NT2/D1 (cell line): ENCODE data around the gene GPSM1.
A peak's percentile ranks its signal among the peaks of the same experiment; 100 is the strongest.

Source experiments
- DNase-seq: peaks from one replicate; pipeline ENCODE4 v3.0.0-alpha.2; 2011; ENCODE audit warnings: low read depth, low spot score
- H3K27me3 ChIP-seq: 2 replicates; pipeline ENCODE4 v1.6.0; 2011; ENCODE audit warnings: mild to moderate bottlenecking; ENCODE audit not compliant: insufficient read length, insufficient read depth
- H3K36me3 ChIP-seq: 2 replicates; pipeline ENCODE4 v1.6.1; 2011; ENCODE audit warnings: mild to moderate bottlenecking, low read length, mixed read lengths; ENCODE audit not compliant: insufficient read depth, insufficient read length
- H3K4me1 ChIP-seq: 2 replicates; pipeline ENCODE4 v1.5.1; 2011; ENCODE audit not compliant: insufficient read depth, insufficient read length
- H3K4me3 ChIP-seq: 2 replicates; pipeline ENCODE4 v1.5.1; 2011; ENCODE audit warnings: low read depth; ENCODE audit not compliant: insufficient read length
- H3K9ac ChIP-seq: 2 replicates; pipeline ENCODE4 v1.6.0; 2011; ENCODE audit warnings: low read depth; ENCODE audit not compliant: insufficient read length
- H3K9me3 ChIP-seq: 2 replicates; pipeline ENCODE4 v1.5.1; 2011; ENCODE audit warnings: mild to moderate bottlenecking, low read length; ENCODE audit not compliant: insufficient read depth
- SUZ12 ChIP-seq: IDR thresholded peaks from 2 replicates; pipeline ENCODE4 v1.6.1; 2011; ENCODE audit not compliant: insufficient read length, insufficient read depth; ENCODE audit errors: extremely low read depth
- YY1 ChIP-seq: IDR thresholded peaks from 2 replicates; pipeline ENCODE4 v1.6.1; 2011; ENCODE audit not compliant: insufficient read length, insufficient read depth
- ZNF274 ChIP-seq: IDR thresholded peaks from 2 replicates; pipeline ENCODE4 v1.6.1; 2011; ENCODE audit warnings: mild to moderate bottlenecking, low read depth, low read length

GPSM1 gene

DNA sequence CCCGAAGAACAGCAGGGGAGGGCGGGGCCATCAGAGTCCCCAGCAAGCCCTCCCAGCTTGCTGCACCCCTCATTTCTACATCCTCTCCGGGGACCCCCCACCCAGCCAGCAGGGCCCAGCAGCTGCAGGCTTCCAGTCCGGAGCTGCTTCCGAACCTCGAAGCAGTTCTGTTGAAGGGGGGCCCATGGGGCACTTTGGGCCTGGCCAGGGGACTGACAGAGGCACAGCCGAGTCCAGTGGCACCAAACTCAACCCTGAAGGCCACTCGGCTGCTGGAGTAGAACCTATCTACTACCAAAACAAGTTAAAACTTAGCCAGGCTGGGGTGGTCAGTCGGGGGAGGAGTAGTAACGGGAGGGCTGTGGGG is 15.3 kb upstream of the GPSM1 start:
- peaks cover 12% of the 10 kb centered on the region for H3K4me1 ChIP-seq
- H3K9me3 ChIP-seq, result peaks cover 21% of the 10 kb centered on the region
- no peak overlapping the region for H3K9ac ChIP-seq
- no peak for TF ChIP-seq ZNF274
- no peak for TF ChIP-seq YY1
- TF ChIP-seq SUZ12, result no peak
- H3K36me3 ChIP-seq, result no peaks in the 10 kb centered on the region
- DNase-seq, result no peak
- H3K27me3 ChIP-seq, result no peaks in the 10 kb centered on the region
- H3K4me3 ChIP-seq, result no peak overlapping the region

DNA sequence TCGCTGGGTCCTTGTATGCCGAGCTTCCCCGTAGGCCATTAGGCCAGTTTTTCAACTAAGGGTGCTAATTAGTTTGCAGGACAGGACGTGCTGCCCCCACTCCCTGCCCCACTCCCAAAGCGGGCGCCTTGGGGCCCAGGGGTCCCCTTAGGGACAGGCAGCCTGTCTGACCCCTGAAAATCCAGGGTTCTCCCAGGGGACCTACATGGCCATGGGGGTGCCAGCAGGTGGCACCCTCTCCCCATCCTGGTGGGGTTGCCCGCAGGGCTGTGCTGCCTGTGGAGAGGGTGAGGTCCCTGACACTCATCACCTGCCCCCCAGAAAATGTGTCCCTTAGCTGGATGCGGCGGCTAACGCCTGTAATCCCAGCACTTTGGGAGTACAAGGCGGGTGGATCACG is 14.9 kb upstream of the GPSM1 start:
- Histone ChIP-seq H3K9me3 (peaks cover 21% of the 10 kb centered on the region), H3K9ac (no peak overlapping the region), H3K36me3 (no peaks in the 10 kb centered on the region), H3K4me3 (no peak overlapping the region), H3K4me1 (peaks cover 8% of the 10 kb centered on the region), H3K27me3 (no peaks in the 10 kb centered on the region)
- no peak for DNase-seq
- TF ChIP-seq YY1, result no peak
- no peak for TF ChIP-seq SUZ12
- TF ChIP-seq ZNF274, result no peak

DNA sequence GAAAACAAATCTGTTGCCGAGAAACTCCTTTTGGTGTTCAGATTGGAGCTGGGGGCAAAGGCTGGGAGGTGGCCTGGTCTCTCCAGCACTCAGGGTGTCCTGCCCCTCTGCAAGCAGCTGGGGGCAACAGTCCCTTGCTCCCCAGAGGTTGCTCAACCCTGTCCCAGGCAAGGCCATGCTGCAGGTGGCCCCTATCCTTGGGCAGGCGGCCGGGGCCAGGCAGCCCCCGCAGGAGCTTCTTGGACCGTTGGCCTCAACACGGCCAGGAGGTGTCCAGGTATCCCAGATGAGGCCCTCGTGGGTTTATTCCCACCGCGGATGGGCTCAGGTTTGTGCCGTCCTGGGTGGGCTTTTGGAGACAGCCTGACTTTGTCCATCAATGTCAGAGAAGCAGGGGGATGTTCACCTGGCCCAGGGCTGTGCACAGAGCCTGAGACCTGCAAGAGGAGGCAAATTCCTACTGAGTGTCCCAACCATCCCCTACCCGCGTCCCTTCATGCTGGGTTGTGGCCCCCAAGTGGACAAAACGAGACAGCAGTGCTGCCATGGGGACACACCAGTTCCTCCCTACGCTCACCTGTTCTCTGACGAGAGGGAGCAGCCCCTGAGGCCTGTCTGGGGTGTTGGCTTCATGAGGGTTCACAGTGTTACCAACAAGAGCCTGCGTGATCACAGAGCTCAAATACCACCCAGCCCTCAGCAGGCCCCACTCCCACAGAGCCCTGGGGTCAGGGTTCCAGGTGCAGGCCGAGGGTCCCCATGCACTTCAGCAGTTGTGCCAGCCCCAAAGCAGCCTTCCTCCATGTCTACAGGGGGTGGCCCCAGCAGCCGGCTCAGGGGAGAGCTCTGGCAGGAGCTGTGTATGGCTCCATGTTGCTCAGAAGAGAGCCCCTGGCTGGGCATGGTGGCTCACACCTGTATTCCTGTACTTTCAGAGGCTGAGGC is 14.0 kb upstream of the GPSM1 start:
- Histone ChIP-seq H3K36me3 (no peaks in the 10 kb centered on the region), H3K9ac (peak overlapping the region; percentile 47)

DNA sequence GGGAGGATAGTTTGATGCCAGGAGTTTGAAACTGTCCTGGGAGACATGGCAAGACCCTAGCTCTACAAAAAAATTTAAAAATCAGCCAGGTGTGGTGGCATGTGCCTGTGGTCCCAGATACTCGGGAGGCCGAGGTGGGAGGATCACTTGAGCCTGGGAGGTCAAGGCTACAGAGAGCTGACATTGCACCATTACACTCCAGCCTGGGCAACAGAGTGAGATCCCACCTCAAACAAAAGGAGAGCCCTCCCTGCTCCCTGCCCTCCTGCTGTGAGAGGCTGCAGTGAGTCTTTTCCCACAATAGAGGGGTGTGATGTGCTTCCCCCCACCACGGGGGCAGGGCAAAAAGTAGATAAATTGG is 13.3 kb upstream of the GPSM1 start:
- Histone ChIP-seq H3K4me3 (no peak overlapping the region), H3K9me3 (peaks cover 21% of the 10 kb centered on the region), H3K36me3 (no peaks in the 10 kb centered on the region), H3K9ac (no peak overlapping the region), H3K4me1 (peaks cover 14% of the 10 kb centered on the region), H3K27me3 (no peaks in the 10 kb centered on the region)
- DNase-seq, result no peak
- TF ChIP-seq SUZ12 (no peak), YY1 (no peak), ZNF274 (no peak)

More for the DNA sequence above, 14.0 kb upstream of the GPSM1 start:
- peaks cover 13% of the 10 kb centered on the region for H3K4me1 ChIP-seq
- DNase-seq, result no peak
- H3K4me3 ChIP-seq, result no peak overlapping the region
- H3K9me3 ChIP-seq, result peaks cover 21% of the 10 kb centered on the region
- no peaks in the 10 kb centered on the region for H3K27me3 ChIP-seq
- TF ChIP-seq ZNF274, result no peak

DNA sequence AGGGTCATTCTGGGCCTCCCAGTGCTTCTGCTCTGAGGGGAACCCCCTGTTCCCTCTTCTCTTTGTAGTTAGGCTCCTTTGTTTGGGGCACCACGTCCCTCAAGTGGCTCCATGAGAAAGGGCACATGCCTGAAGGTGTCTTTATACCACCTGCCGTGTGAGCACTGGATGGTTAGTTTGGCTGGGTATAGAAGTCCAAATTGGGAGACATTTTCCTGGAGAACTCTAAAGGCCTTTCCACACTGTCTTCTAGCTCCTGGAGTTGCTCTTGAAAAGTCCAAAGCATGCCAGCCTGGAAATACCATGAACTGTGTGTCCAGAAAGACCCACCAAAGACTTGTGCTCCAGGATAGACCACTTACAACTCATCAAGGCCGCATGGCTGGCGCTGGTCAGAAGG is 12.4 kb upstream of the GPSM1 start:
- no peaks in the 10 kb centered on the region for H3K36me3 ChIP-seq
- no peak overlapping the region for H3K9ac ChIP-seq
- no peak for DNase-seq
- TF ChIP-seq SUZ12 (no peak), YY1 (no peak), ZNF274 (no peak)
- peaks cover 14% of the 10 kb centered on the region for H3K4me1 ChIP-seq
- no peaks in the 10 kb centered on the region for H3K27me3 ChIP-seq
- no peak overlapping the region for H3K4me3 ChIP-seq
- peaks cover 21% of the 10 kb centered on the region for H3K9me3 ChIP-seq

DNA sequence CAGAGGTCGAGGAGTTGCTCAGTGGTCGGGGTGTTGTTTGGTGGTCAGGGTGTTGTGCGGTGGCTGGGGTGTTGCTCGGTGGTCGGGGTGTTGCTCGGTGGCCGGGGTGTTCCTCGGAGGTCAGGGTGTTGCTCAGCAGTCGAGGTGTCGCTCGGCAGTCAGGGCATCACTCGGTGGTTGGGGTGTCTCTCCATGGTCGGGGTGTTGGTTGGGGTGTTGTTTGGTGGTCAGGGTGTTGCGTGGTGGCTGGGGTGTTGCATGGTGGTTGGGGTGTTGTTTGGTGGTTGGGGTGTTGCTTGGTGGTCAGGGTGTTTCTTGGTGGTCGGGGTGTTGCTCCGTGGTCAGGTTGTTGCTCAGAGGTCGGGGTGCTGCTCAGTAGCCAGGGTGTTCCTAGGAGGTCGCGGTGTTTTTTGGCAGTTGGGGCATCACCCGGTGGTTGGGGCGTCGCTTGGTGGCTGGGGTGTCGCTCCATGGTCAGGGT is 11.0 kb upstream of the GPSM1 start:
- H3K36me3 ChIP-seq, result no peaks in the 10 kb centered on the region
- H3K9ac ChIP-seq, result no peak overlapping the region
- H3K4me1 ChIP-seq, result peaks cover 10% of the 10 kb centered on the region
- no peaks in the 10 kb centered on the region for H3K27me3 ChIP-seq
- no peak overlapping the region for H3K4me3 ChIP-seq
- peaks cover 21% of the 10 kb centered on the region for H3K9me3 ChIP-seq
- TF ChIP-seq YY1 (no peak), SUZ12 (no peak), ZNF274 (no peak)
- no peak for DNase-seq

DNA sequence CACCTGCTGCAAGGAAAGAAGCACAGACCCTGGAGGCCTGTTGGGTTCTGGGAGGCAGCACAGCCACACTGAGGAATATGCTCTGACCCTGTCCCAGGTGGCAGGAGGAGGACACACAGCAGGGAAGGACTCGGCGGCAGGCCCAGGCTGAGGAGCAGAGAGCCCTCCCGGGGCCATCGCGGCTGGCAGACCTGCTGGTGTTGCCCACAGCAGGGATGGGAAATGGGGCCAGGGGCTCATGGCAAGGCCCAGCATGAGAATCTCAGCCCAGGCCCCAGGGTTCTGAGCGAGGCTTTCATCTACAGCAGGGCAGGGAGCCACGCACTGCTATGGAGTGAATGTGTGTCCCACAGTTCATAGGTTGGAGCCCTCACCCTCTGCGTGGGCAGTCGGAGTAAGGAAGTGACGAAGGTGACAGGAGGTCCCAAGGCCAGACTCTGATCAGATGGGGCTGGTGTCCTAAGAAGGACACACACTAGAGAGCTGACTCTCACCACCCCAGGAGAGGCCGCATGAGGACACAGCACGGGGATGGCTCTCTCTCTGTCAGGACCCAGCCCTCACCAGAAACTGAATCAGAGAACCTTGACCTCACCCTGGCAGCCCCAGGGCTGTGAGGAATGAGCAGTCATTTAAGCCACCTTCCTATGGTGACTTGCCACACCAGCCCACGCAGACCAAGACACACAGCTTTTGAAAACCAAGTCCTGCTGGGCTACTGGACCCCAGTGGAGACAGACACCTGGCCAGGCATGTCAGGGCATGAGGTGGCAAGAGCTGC is 10.3 kb upstream of the GPSM1 start:
- no peak for DNase-seq
- H3K9me3 ChIP-seq, result peaks cover 21% of the 10 kb centered on the region
- no peaks in the 10 kb centered on the region for H3K36me3 ChIP-seq
- H3K4me1 ChIP-seq, result peaks cover 8% of the 10 kb centered on the region
- TF ChIP-seq YY1, result no peak
- TF ChIP-seq SUZ12, result no peak
- TF ChIP-seq ZNF274, result no peak
- no peaks in the 10 kb centered on the region for H3K27me3 ChIP-seq
- no peak overlapping the region for H3K4me3 ChIP-seq
- H3K9ac ChIP-seq, result no peak overlapping the region
